HG03520 (cell line): Measurements from ENCODE around the gene HPCA.

ENCODE experiments used
- ATAC-seq: cut with Tn5 transposase; IDR thresholded peaks from one replicate; pipeline ENCODE4 v1.9.1; 2021; ENCODE audit warnings: mild to moderate bottlenecking, moderate library complexity; ENCODE audit not compliant: unreplicated experiment

The HPCA gene

DNA sequence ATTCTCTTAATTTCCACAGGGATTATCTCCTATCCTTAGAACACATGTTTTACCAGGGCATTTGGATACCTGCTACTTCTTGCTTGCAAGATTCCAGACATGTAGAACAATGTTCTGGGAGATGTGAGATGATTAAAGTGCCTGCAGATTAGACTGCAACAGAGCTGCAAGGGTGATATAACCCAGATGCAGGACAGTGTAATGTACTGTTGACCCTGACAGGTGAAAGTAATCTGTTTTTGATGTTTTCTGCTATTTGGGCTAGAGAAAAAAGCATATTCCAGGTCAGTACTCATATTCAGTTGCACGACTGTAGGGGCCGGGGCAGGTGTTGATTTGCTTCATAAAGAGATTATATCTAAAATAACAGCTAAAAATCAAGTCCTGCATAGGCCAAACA, 42.0 kb downstream of the HPCA start:
- ATAC-seq, result no peak

DNA sequence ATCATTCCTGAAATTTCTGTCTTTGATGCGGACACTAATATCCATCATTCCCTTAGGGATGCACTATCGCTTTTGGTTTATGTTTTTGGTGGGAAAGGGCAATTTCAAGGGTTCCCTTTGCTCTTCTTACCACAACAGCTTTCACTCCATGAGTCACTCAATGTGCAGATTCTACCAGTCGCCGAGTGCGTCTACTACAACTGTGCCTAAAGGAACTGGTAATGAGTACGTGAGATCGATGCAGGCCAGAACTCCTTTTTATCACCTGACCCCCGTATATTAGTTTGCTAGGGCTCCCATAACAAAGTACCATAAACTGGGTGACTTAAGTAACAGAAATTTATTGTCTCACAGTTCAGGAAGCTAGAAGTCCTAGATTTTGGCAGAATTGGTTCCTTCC, 42.4 kb downstream of the HPCA start:
- no peak for ATAC-seq

DNA sequence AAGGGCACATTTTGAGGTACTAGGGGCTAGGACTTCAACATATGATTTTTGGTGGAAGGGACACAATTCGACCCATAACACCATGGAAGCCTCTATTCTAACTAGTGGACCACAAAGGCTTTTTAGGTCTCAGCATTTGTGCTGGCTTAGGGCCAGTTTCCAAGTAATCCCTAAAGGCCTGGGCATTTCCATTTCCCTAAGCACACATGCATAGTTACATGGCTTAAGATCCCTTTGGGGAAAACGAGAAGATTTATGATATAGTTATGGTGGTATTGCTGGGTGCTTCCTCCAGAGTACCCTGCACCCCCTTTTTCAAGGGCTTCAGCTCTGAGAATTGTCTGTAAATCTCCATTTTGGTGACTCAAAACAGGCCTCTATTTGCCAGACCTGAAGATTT, 43.1 kb downstream of the HPCA start:
- no peak for ATAC-seq

DNA sequence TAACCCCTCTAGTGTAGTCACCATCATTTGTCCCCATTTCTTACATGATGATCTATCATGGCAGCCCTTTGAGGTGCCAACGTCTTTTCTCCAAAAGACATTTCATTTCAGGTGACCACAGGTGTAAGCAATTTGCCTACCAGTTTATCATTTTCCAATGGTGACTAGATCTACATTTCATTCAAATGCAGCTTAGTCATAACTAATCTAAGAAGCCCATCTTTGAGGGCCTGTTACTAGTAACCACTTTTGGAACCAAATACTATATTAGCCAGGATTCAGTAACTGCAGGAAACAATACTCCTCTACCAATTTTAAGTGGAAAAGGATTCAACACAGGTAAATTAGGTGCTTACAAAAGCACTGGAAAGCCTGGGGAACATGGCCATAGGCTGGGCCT, 45.5 kb downstream of the HPCA start:
- ATAC-seq, result no peak

DNA sequence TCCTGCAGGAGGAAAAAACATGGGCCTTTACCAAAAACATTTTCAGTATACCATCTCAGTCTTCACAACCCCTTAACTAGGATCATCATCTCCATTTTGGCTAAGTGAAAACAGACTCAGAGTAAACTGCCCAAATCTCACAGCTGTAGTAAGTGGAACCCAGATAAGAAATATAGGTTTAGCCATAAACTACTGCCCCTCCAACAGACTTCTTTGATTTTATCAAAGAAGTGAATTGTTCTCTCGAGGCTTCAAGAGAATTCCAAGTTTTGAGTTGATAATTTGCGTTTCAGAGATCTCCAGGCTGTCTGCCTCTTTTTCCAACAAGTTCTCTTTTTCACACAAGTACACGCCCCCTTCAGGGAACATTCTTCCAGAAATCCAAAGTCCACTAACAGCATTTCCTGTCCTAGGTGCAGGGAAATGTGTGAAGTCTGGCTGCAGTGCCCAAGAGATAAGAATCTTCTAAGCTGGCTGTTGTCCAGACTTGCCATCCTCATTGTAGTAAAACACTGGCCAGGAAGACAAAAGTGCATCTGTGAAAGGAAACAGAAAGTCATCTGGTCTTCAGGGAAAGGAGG, 47.5 kb downstream of the HPCA start:
- no peak for ATAC-seq

DNA sequence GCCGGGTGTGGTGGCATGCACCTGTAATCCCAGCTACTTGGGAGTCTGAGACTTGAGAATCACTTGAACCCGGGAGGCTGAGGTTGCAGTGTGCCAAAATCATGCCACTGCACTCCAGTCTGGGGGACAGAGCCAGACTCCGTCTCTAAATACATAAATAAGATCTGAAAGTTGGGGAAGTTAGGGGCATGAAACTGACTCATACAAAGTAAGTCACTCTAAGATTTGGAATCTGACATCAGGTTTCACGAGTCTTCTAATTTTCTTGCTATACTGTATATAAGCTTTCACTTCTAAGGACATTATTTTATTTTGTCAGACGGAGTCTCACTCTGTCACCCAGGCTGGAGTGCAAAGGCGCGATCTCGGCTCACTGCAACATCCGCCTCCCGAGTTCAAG, 48.2 kb downstream of the HPCA start:
- no peak for ATAC-seq

DNA sequence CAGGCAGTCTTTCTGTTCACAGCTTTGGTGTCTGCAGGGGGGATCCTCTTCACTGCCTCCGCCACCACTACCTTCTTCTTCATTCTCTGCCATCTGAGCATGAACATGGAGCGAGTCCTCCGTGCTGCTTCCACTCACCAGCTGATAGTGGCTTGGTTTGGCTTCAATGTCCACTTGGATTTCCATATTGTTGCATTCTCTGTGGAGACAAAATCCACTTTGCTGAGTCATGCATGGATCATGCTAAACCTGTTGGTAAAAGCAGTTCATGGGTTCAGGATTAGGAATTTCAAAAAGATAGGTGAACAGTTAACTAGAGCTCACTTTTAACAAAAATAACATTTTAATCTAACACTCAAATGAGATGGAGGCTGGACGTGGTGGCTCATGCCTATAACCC, 50.8 kb downstream of the HPCA start:
- no peak for ATAC-seq

DNA sequence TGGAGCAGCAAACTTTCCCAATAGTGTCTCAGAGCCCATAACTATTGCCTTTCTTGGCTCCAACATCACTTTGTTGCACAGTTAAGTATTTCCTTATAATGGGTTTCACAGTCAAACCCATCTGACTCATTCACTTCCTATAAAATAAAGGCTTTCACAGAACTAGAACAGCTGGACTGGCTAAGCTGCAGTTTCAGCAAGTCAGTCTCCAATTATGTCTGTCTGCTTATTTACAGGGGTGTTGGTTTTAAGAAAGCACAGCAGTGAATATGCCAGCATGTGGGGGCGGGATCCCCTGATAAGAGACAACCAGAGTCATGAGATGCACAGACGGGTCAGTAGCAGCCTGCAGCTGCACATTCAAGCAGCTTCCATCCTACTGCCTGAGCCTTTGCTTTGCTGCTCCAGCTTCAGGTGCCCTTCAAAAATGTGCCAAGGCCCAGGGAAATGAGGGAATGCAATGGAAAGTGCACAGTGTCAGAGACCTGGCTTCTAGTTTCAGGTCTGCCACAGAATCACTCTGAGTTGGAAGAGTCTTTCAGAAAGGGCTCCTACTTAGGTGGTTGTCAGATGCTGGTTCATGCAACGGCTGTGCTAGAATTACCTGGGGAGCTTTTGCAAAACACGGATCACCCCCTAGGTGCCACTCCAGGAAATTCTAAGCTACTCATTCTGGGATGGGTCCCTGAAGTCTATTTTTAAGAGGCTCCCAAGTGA, 53.5 kb downstream of the HPCA start:
- ATAC-seq, result no peak

DNA sequence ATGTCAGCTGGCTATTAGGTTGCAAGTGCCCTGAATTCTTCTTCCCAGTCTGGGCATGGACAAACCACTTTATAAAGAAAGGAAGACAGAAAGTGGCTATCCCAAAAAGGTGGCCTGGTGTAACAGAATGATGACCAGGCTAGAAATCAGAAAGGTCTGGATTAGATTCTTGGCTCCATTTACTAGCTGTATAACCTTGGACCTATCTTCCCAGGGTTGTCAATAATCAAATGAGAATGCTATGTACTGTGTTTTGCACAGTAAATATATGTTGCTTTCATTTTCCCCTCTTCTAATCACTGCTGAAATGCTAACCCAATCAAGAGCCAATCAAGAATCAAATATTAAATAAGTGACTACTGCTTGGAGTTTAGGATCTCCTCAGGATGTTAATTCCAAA, 57.9 kb downstream of the HPCA start:
- no peak for ATAC-seq
